ENCODE measurements around the gene TENM3. TPM values are rescaled to one million over a fixed set of nuclear protein-coding genes. Genes with fewer than 3 reads are reported as not detected.

Gene TENM3
- total and polyA plus RNA-seq, 2 donors (not counting 3 experiments of a cell fraction or from before 2014, with no cell fraction given): 3.2 to 6.2 TPM

GRCh38 chr4:182346250-182346649 lies 103.0 kb downstream of the TENM3 start:
- DNase-seq (ENCODE audit: low read depth, low spot score) (no peak), FAIRE-seq (no peak)
- dilution Hi-C loops (cut with MboI; ENCODE audit: extremely low pct_ligation_motif_present, low sequenced_read_pairs) (no loop called here), intact Hi-C loops (cut with micrococcal nuclease) (no loop called here)
- H3K9me3 ChIP-seq (replicated peaks; ENCODE audit: control insufficient read depth, insufficient read depth, low read length): no peaks in the 10 kb centered on the region
- no peak overlapping the region for H3K9ac ChIP-seq (replicated peaks; ENCODE audit: extremely low read depth, insufficient read depth, low read length)
- H4K20me1 ChIP-seq (replicated peaks; ENCODE audit: control insufficient read depth, extremely low read depth, insufficient read depth, low read length): no peaks in the 10 kb centered on the region
- no peak overlapping the region for H2AFZ ChIP-seq (ENCODE audit: low read depth, low read length)
- H3K4me2 ChIP-seq (ENCODE audit: insufficient read depth, low read length): no peak overlapping the region
- H3K4me3 ChIP-seq (replicated peaks in 1 of 3; ENCODE audit: insufficient read depth in 1 of 3, low read depth in 1 of 3, low read length in 3 of 3): no peak overlapping the region
- no peaks in the 10 kb centered on the region for H3K4me1 ChIP-seq (ENCODE audit: control insufficient read depth, extremely low read depth, insufficient read depth, low read length)
- no peaks in the 10 kb centered on the region for H3K27me3 ChIP-seq (ENCODE audit: control insufficient read depth in 2 of 2, insufficient read depth in 2 of 2, low read length in 2 of 2)
- H3K79me2 ChIP-seq (ENCODE audit: control insufficient read depth, insufficient read depth, low read length): no peaks in the 10 kb centered on the region
- H3K9me1 ChIP-seq (replicated peaks; ENCODE audit: control insufficient read depth, extremely low read depth, insufficient read depth, low read length): no peaks in the 10 kb centered on the region
- TF ChIP-seq JUN (IDR thresholded peaks at IDR 0.05; ENCODE audit: borderline replicate concordance, insufficient read depth, insufficient read length, low read depth): no peak
- TF ChIP-seq EZH2 (IDR thresholded peaks at IDR 0.05; ENCODE audit: borderline replicate concordance, low read depth, low read length, severe bottlenecking): no peak
- no peak for TF ChIP-seq POLR2A (IDR thresholded peaks at IDR 0.05; ENCODE audit: low read depth, low read length)
- TF ChIP-seq FOS (IDR thresholded peaks at IDR 0.05; ENCODE audit: borderline replicate concordance, insufficient read depth, low read length): no peak
- no peak for TF ChIP-seq GATA2 (IDR thresholded peaks at IDR 0.05; ENCODE audit: insufficient read depth, insufficient read length, low read depth, low read length)
- no peak for TF ChIP-seq POLR2AphosphoS5 (IDR thresholded peaks at IDR 0.05; ENCODE audit: insufficient read depth, low read depth, low read length)
- no peak for TF ChIP-seq MYC (IDR thresholded peaks at IDR 0.05; ENCODE audit: low read depth, low read length)
- no peak for TF ChIP-seq CTCF (IDR thresholded peaks at IDR 0.05; ENCODE audit: extremely low read depth in 1 of 2, insufficient read depth in 1 of 2, low read depth in 1 of 2, low read length in 2 of 2)
- TF ChIP-seq MAX (IDR thresholded peaks at IDR 0.05; ENCODE audit: insufficient read depth, insufficient read length): no peak
- no peaks in the 10 kb centered on the region for H3K36me3 ChIP-seq (ENCODE audit: control insufficient read depth in 2 of 2, extremely low read depth in 1 of 2, insufficient read depth in 2 of 2, low read length in 2 of 2)
- CTCF ChIA-PET: no interaction called here
- BruUV-seq (replicated peaks): no TSS peak
- POLR2A ChIA-PET: no interaction called here
- no peak overlapping the region for H3K27ac ChIP-seq (ENCODE audit: insufficient read depth, low read depth, low read length)
